ENCODE results near the gene MED12L. TPM values are rescaled to one million over a fixed set of nuclear protein-coding genes. Genes with fewer than 3 reads are reported as not detected.
A peak's percentile ranks its signal among the peaks of the same experiment; 100 is the strongest.

Gene MED12L
- total RNA-seq, 1 experiment from 2014 or later, result 14.9 TPM

- Mint-ChIP-seq H3K9me3 (no peaks in the 10 kb centered on the region), H3K27ac (0 out of 7 replicates have a peak overlapping the region, but pooled peaks of 1 of the 3 experiments have one; percentile 31), H3K27me3 (ENCODE audit: low read depth) (no peaks in the 10 kb centered on the region), H3K4me1 (peaks cover 32 to 37% of the 10 kb centered on the region in 2 experiments), H3K4me3 (no peak overlapping the region), H3K36me3 (ENCODE audit: insufficient read depth in 1 of 3, low read depth in 3 of 3) (no peaks in the 10 kb centered on the region; a peak in 1 of 7 replicates)
- H3K4ac ChIP-seq (ENCODE audit: low read depth, low read length), result no peak overlapping the region
- H3K79me1 ChIP-seq (ENCODE audit: insufficient read depth, low read depth, low read length, poor library complexity, severe bottlenecking), result no peaks in the 10 kb centered on the region
- no peak overlapping the region for H2BK20ac ChIP-seq (ENCODE audit: low read depth, low read length, poor library complexity, severe bottlenecking)
- no peak overlapping the region for H4K5ac ChIP-seq (ENCODE audit: insufficient read length, low read depth, low read length)
- no peak overlapping the region for H2AFZ ChIP-seq (ENCODE audit: low read length)
- no peak overlapping the region for H3K27ac ChIP-seq (ENCODE audit: insufficient read length, low read depth, low read length)
- no peaks in the 10 kb centered on the region for H3K27me3 ChIP-seq (ENCODE audit: insufficient read depth, low read length)
- H2BK5ac ChIP-seq (ENCODE audit: insufficient read length, low read length), result no peak overlapping the region
- H2AK5ac ChIP-seq (ENCODE audit: insufficient read length, low read length), result no peak overlapping the region
- H3K23ac ChIP-seq (ENCODE audit: insufficient read length, low read depth, low read length), result no peak overlapping the region
- H3K9ac ChIP-seq (ENCODE audit: extremely low read depth, insufficient read length, low read length), result no peak overlapping the region
- no peak overlapping the region for H3T11ph ChIP-seq (ENCODE audit: low read length)
- H3K4me2 ChIP-seq (ENCODE audit: insufficient read depth, insufficient read length, low read length), result no peak overlapping the region
- no peak overlapping the region for H4K8ac ChIP-seq (replicated peaks; ENCODE audit: insufficient read length, low read depth, low read length)
- H2BK15ac ChIP-seq (ENCODE audit: low read depth, low read length), result no peak overlapping the region
- no peak for TF ChIP-seq CTCF (conservative IDR thresholded peaks at IDR 0.05)
- H2BK12ac ChIP-seq (ENCODE audit: insufficient read length, low read depth, low read length), result no peak overlapping the region
- H2BK120ac ChIP-seq (ENCODE audit: low read depth, low read length, poor library complexity, severe bottlenecking), result no peak overlapping the region
- no peak overlapping the region for H3K14ac ChIP-seq (ENCODE audit: insufficient read depth, low read length)
- H3K79me2 ChIP-seq (ENCODE audit: insufficient read depth, low read length), result no peaks in the 10 kb centered on the region
- no peaks in the 10 kb centered on the region for H4K20me1 ChIP-seq (ENCODE audit: control insufficient read depth, insufficient read depth, insufficient read length)
- no peaks in the 10 kb centered on the region for H3K23me2 ChIP-seq (ENCODE audit: insufficient read length, low read depth, low read length, poor library complexity, severe bottlenecking)
- no peak for DNase-seq
- no peak overlapping the region for H4K91ac ChIP-seq (ENCODE audit: insufficient read length, low read depth, low read length)
- no peaks in the 10 kb centered on the region; the same call in 1 of the 2 replicates for H3K4me1 ChIP-seq (ENCODE audit: insufficient read depth, low read length)
- H3K9me3 ChIP-seq (ENCODE audit: control insufficient read depth, low read depth, low read length), result no peaks in the 10 kb centered on the region
- WGBS (ENCODE audit: extremely low coverage, insufficient read length, low lambda C conversion rate), result no CpG with 5 or more reads among the region's 7 CpGs
- H3K18ac ChIP-seq (ENCODE audit: insufficient read length, low read depth, low read length), result no peak overlapping the region
- no peak overlapping the region for H3K56ac ChIP-seq (ENCODE audit: insufficient read length, low read depth, low read length)
These were observed 233.5 kb downstream of the MED12L start for GRCh38 chr3:151318991-151319390.

All from H9 (cell line).